Hippocampal formation (tissue), 2 donors: ENCODE measurements around the gene NRROS.
"Not testable (repeated sequence)": the region's sequence is repeated elsewhere in the genome, so short reads cannot be mapped to it uniquely, and the experiment has no call there.

Experiments
- DNase-seq, 2 donors: peaks; one replicate each; lab custom pipeline; 2025; lab: John Stamatoyannopoulos, UW

Gene NRROS

GRCh38 chr3:196624907-196625306 lies 14.6 kb upstream of the NRROS start:
- no peak for DNase-seq

GRCh38 chr3:196625331-196625730 lies 14.2 kb upstream of the NRROS start:
- DNase-seq, result no peak

- no peak for DNase-seq
Observed at GRCh38 chr3:196627918-196628231, 11.6 kb upstream of the NRROS start.

GRCh38 chr3:196629228-196629627 lies 10.3 kb upstream of the NRROS start:
- DNase-seq, result no peak

GRCh38 chr3:196631682-196632045 lies 7.8 kb upstream of the NRROS start:
- no peak for DNase-seq

- DNase-seq, result peak; percentile 70 to 71
Observed at GRCh38 chr3:196632046-196632751, 7.3 kb upstream of the NRROS start.

GRCh38 chr3:196633555-196634151 lies 5.8 kb upstream of the NRROS start:
- no peak for DNase-seq

GRCh38 chr3:196634224-196634623 lies 5.3 kb upstream of the NRROS start:
- no peak for DNase-seq

- no peak for DNase-seq
Observed at GRCh38 chr3:196634829-196635228, 4.7 kb upstream of the NRROS start.

GRCh38 chr3:196636369-196637349 lies 2.8 kb upstream of the NRROS start:
- DNase-seq, result no peak

- not testable (repeated sequence) for DNase-seq
Observed at GRCh38 chr3:196637941-196638340, 1.6 kb upstream of the NRROS start.

GRCh38 chr3:196638861-196639482 lies 522 bp upstream of the NRROS start:
- DNase-seq, result no peak

- DNase-seq, result no peak
Observed at GRCh38 chr3:196640297-196641018, 964 bp downstream of the NRROS start.

- no peak for DNase-seq
Observed at GRCh38 chr3:196641333-196642054, 2.0 kb downstream of the NRROS start.

- no peak for DNase-seq
Observed at GRCh38 chr3:196642434-196642833, 2.9 kb downstream of the NRROS start.

GRCh38 chr3:196643201-196643749 lies 3.8 kb downstream of the NRROS start:
- DNase-seq, result peak in 1 of 2 donors; percentile 22

- DNase-seq, result no peak
Observed at GRCh38 chr3:196643761-196644160, 4.3 kb downstream of the NRROS start.

GRCh38 chr3:196645096-196645495 lies 5.6 kb downstream of the NRROS start:
- no peak for DNase-seq

- no peak for DNase-seq
Observed at GRCh38 chr3:196645897-196646665, 6.6 kb downstream of the NRROS start.

GRCh38 chr3:196646666-196647216 lies 7.2 kb downstream of the NRROS start:
- DNase-seq, result no peak
